Nephron progenitor cell (in vitro differentiated cells): ENCODE measurements around the gene HCRTR1.

ENCODE experiments used
- DNase-seq: peaks from one replicate; pipeline ENCODE4 v3.0.0; 2021
- H3K27ac Mint-ChIP-seq: 2 replicates; pipeline ENCODE4 v1.8.0; 2021; ENCODE audit warnings: mild to moderate bottlenecking, moderate library complexity, mixed read lengths
- H3K27me3 Mint-ChIP-seq: 2 replicates; pipeline ENCODE4 v1.8.0; 2021; ENCODE audit warnings: mild to moderate bottlenecking, low read depth, mixed read lengths; ENCODE audit not compliant: poor library complexity
- H3K36me3 Mint-ChIP-seq: 2 replicates; pipeline ENCODE4 v1.8.0; 2021; ENCODE audit warnings: low read depth, mixed read lengths
- H3K4me1 Mint-ChIP-seq: 2 replicates; pipeline ENCODE4 v1.8.0; 2021; ENCODE audit warnings: mixed read lengths
- H3K4me3 Mint-ChIP-seq: 2 replicates; pipeline ENCODE4 v1.8.0; 2021; ENCODE audit warnings: mild to moderate bottlenecking, moderate library complexity, mixed read lengths
- H3K9me3 Mint-ChIP-seq: 2 replicates; pipeline ENCODE4 v1.8.0; 2021; ENCODE audit warnings: mild to moderate bottlenecking, moderate library complexity, mixed read lengths
- TF ChIP-seq, protein P1 (sequence below): fragments of 200-600 bp; sonication (generic); IDR thresholded peaks from 2 replicates; pipeline ENCODE4 v1.5.0; 2021; ENCODE audit warnings: antibody characterized with exemption

HCRTR1 gene

GRCh38 chr1:31617916-31618746 lies 642 bp downstream of the HCRTR1 start:
- no peaks in the 10 kb centered on the region for H3K9me3 Mint-ChIP-seq
- no peaks in the 10 kb centered on the region for H3K36me3 Mint-ChIP-seq
- H3K27me3 Mint-ChIP-seq, result peaks cover 42% of the 10 kb centered on the region
- TF ChIP-seq, protein P1, sequence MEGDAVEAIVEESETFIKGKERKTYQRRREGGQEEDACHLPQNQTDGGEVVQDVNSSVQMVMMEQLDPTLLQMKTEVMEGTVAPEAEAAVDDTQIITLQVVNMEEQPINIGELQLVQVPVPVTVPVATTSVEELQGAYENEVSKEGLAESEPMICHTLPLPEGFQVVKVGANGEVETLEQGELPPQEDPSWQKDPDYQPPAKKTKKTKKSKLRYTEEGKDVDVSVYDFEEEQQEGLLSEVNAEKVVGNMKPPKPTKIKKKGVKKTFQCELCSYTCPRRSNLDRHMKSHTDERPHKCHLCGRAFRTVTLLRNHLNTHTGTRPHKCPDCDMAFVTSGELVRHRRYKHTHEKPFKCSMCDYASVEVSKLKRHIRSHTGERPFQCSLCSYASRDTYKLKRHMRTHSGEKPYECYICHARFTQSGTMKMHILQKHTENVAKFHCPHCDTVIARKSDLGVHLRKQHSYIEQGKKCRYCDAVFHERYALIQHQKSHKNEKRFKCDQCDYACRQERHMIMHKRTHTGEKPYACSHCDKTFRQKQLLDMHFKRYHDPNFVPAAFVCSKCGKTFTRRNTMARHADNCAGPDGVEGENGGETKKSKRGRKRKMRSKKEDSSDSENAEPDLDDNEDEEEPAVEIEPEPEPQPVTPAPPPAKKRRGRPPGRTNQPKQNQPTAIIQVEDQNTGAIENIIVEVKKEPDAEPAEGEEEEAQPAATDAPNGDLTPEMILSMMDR, result peak; percentile 91
- peak; percentile 84 for DNase-seq
- H3K4me1 Mint-ChIP-seq, result peaks cover 21% of the 10 kb centered on the region
- no peak overlapping the region for H3K27ac Mint-ChIP-seq
- peak overlapping the region; percentile 48 for H3K4me3 Mint-ChIP-seq

DNA sequence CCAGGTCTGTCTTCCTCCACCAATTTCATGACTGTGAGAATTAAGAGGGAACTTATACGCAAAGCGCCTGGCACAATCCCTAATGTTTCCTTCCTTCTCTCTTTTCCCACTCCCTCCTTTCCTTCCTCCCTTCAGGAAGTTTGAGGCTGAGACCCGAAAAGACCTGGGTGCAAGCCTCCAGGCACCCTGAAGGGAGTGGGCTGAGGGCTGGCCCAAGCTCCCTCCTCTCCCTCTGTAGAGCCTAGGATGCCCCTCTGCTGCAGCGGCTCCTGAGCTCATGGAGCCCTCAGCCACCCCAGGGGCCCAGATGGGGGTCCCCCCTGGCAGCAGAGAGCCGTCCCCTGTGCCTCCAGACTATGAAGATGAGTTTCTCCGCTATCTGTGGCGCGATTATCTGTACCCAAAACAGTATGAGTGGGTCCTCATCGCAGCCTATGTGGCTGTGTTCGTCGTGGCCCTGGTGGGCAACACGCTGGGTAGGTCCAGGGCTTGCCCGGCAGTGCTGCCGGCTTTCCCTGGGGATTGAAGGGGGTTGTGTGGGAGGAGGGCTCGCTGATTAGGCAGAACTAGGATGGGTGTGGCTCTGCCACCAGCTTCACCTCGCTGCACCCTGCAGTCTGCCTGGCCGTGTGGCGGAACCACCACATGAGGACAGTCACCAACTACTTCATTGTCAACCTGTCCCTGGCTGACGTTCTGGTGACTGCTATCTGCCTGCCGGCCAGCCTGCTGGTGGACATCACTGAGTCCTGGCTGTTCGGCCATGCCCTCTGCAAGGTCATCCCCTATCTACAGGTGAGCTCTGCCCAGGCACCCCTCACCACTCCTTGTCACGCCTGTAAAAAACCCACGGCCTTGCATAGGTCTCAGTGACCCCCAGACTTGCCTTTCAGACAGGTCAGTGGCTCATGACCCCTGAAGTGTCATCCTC lies 1.7 kb downstream of the HCRTR1 start:
- TF ChIP-seq, protein P1, result no peak
- DNase-seq, result no peak
- no peaks in the 10 kb centered on the region for H3K9me3 Mint-ChIP-seq
- peaks cover 41% of the 10 kb centered on the region for H3K27me3 Mint-ChIP-seq
- no peaks in the 10 kb centered on the region for H3K36me3 Mint-ChIP-seq
- peak overlapping the region; percentile 47 for H3K27ac Mint-ChIP-seq
- peaks cover 20% of the 10 kb centered on the region for H3K4me1 Mint-ChIP-seq
- no peak overlapping the region for H3K4me3 Mint-ChIP-seq

- no peak overlapping the region for H3K27ac Mint-ChIP-seq
- DNase-seq, result no peak
These were observed 3.4 kb downstream of the HCRTR1 start for GRCh38 chr1:31620631-31621497.

GRCh38 chr1:31621498-31621820 lies 4.0 kb downstream of the HCRTR1 start:
- no peaks in the 10 kb centered on the region for H3K9me3 Mint-ChIP-seq
- H3K4me3 Mint-ChIP-seq, result no peak overlapping the region
- no peak for DNase-seq
- no peaks in the 10 kb centered on the region for H3K36me3 Mint-ChIP-seq
- peaks cover 29% of the 10 kb centered on the region for H3K27me3 Mint-ChIP-seq
- TF ChIP-seq, protein P1, result no peak
- H3K27ac Mint-ChIP-seq, result no peak overlapping the region
- H3K4me1 Mint-ChIP-seq, result peaks cover 17% of the 10 kb centered on the region

More at GRCh38 chr1:31620631-31621497, 3.4 kb downstream of the HCRTR1 start:
- H3K36me3 Mint-ChIP-seq, result no peaks in the 10 kb centered on the region
- no peaks in the 10 kb centered on the region for H3K9me3 Mint-ChIP-seq
- H3K4me3 Mint-ChIP-seq, result no peak overlapping the region
- peaks cover 35% of the 10 kb centered on the region for H3K27me3 Mint-ChIP-seq
- H3K4me1 Mint-ChIP-seq, result peaks cover 14% of the 10 kb centered on the region
- TF ChIP-seq, protein P1, result no peak

- Mint-ChIP-seq H3K27me3 (peaks cover 22% of the 10 kb centered on the region), H3K4me1 (peaks cover 23% of the 10 kb centered on the region), H3K4me3 (no peak overlapping the region), H3K36me3 (no peaks in the 10 kb centered on the region), H3K27ac (no peak overlapping the region), H3K9me3 (no peaks in the 10 kb centered on the region)
- TF ChIP-seq, protein P1, result no peak
- no peak for DNase-seq
These were observed 4.6 kb downstream of the HCRTR1 start for GRCh38 chr1:31621847-31622730.
